NCI-H1092 treated with DMSO at 0.1 percent for 48 hours (cell line): ENCODE data around the gene SHB.

Experiments used
- DNase-seq: peaks from one replicate; lab custom pipeline; 2025; lab: John Stamatoyannopoulos, UW

The SHB gene, protein sequence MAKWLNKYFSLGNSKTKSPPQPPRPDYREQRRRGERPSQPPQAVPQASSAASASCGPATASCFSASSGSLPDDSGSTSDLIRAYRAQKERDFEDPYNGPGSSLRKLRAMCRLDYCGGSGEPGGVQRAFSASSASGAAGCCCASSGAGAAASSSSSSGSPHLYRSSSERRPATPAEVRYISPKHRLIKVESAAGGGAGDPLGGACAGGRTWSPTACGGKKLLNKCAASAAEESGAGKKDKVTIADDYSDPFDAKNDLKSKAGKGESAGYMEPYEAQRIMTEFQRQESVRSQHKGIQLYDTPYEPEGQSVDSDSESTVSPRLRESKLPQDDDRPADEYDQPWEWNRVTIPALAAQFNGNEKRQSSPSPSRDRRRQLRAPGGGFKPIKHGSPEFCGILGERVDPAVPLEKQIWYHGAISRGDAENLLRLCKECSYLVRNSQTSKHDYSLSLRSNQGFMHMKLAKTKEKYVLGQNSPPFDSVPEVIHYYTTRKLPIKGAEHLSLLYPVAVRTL

DNA sequence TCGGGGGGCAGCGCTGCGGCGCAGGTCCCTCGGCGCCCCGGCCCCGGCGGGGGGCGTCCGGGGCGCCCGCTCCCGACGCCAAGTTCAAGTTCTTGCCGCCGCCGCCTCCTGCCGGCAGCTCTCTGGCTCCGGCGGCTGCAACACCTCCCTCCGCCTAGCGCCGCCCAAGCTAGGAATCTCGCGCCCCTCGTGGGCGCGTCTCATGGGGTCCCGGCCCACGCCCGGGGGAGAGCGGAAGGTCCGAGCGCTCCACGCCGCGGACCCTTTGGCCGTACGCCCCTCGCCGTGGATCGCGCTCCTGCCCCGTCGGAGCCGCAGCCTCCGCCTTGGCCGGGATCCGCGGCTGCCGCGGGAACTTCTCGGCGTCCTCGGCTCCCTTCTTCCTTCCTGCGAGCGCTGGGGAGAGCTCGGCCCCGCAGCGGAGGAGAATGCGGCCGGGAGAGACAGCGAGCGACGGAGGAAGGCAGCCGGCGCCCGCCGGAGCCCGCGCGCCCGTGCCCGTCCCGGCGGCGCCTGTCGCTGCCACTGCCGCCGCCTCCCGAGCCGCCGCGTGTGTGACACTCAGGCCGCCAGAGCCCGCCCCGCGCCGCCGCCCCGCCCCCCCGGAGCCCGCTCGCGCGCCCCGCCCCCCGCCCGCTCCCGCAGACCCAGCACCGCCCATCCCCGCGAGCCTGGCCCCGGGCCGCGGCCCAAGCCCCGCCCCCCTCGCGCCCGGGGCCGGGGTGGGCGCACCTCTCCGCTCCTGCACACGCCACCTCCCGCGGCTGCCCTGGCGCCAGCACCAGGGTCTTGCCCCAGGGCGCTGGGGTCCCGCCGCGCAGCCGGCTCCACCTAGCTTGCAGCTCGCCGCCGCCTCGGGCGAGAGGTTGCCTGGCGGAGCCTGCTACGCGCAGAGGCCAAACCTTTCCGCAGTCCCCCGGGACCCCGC lies at the start of gene SHB:
Gene SHB, minus strand, starts transcription at position 527 of the 928 bp plus-strand sequence. CDS start 582 bp downstream, outside the sequence.
- DNase-seq, result peak; percentile 91

DNA sequence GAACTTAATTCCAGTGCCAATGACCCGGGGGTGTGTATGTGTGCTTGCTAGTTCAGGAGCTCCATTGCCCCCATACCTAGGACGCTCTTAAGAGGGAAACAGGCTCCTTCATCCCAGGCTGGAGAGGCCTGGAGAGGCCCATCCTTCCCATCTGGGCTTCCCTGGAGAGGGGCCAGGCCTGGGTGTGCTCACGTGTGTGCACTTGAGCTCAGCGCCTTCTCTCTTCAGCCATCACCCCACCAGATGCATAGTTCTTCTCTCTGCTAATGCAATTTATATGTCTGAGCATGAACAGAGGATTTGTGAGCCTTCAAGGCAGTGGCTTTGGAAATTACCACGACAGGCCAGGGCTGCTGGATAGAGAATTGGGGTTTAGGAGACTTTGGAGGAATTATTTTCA lies 48.6 kb upstream of the SHB start:
- peak; percentile 74 for DNase-seq

DNA sequence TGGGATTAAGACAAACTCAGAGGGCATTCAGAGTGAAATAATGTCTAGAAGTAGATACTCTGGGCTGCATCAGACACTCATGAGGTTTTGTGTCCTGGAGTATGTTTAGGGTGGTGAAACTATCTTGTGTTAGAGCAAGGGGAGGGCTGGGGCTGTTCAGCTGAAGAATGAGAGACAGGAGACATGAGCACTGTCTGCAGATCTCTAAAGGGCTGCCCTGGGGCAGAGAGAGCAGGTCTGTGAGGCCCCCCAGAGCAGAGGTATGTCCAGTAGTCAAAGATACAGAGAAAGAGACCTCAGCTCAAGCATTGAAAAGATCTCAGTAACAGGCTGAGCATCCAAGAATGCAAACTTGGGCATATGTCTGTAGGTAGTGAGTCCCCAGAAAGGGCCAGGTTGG lies 45.9 kb upstream of the SHB start:
- no peak for DNase-seq

DNA sequence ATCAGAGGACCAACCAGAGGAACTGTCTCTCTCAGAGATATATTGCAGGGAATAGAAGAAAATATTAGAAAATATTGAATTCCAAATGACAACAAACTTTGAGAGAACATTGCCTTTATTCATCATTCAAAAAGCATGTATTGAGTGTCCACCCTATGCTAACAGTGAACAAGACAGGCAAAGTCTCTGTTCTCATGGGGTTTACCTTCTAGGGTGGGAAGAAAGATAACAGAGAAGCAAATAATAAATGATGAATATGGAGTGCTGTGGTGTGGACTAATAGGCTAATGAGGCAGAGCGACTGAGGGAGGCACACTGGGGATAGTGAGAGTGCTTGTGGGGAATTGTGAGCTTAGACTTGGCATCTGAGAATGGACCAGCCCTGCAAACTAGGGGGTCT lies 43.4 kb upstream of the SHB start:
- no peak for DNase-seq

DNA sequence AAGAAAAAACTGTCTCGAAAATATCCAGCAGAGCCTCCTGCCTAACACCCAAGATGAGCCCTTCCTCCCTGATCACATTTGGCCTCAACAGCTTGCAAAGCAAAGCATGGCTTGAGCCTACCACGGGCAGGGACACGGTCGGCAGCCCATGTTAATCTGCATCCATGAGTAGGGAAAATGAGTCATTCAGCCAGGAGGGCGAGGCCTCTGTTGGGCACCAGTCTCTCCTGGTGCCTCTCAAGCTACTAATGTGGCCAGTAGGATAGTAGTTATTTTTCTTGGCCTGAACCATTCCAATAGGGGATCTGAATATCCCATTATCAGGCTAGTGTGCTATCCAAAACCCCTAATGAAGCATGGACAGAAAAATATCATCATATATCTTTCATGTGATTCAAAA lies 43.0 kb upstream of the SHB start:
- no peak for DNase-seq

DNA sequence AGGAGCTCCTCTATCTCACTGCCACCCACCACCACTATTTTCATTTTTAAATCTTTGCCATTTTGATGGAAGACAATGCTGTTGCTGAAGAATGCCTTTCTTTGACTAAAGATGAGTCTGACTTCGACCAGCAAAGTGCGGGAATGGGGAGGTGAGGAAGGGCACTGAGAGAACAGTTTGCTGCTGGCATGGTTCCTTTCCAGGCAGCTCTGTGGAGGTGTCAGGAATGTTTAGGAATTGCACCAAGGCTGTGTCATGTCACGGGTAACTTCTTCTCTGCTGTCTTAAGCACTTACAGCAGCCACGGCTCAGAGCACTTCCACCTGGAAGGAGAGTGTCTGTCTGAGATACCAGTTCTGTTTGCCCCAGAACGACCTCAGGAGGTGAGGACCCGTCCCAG lies 41.4 kb upstream of the SHB start:
- DNase-seq, result no peak

DNA sequence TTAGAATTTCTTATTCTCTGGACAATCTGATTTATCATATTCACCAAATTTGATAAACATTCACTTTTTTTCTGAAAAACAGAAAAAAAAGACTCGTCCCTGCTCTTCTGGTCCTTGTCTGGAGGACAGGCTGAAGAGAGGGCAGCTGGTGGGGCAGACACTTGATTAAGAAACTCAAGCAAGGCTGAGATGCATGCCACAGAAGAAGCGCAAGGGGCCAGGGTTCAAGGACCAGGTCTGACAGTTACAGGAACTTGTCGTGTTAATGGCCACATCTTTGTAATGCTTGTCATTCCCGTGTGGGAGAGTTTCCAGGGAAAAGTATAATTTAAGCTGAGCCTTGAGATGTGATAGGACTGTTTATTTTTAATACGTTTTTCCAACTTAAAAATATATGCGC lies 40.6 kb upstream of the SHB start:
- no peak for DNase-seq

DNA sequence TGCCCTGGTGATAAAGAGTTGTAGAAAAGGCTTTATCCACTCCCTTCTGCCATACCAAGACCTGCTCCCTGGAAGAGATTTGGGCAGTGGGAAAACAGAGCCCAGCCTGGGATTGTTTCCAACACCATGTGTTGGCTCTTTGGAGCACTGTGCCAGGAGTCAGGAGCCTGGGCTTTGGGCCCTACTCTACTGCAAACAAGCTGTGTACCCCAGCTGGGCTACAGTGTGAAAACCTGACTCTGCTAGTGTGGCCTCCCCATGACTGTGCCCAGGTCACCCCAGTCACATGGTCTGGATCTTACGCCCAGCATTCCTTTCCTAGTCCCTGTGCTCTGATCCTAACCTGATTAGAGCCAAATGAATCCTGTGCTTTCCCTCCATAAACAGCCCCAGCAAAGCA lies 39.3 kb upstream of the SHB start:
- DNase-seq, result no peak

DNA sequence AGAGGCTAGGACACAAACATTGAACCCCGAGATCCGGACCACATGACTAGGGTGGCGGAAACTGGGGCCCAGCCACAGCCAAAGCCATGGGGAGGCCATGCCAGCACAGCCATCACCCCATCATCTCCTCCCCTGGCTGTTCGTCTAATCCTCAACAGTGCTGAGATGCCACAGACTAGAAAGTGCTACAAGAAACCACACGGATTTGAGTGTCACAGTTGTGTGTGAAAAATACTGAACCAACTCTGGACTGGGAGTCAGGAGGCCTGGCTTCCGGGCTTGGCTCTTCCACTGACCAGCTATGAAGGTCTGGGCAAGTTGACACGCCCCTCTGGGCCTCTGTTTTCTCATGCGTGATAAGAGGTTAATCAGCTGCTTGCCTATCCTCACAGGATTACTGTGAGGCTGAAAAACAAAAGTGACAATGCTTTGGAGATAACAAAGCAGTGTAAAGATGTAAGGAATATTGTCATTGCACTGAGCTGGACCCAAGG lies 38.8 kb upstream of the SHB start:
- no peak for DNase-seq

DNA sequence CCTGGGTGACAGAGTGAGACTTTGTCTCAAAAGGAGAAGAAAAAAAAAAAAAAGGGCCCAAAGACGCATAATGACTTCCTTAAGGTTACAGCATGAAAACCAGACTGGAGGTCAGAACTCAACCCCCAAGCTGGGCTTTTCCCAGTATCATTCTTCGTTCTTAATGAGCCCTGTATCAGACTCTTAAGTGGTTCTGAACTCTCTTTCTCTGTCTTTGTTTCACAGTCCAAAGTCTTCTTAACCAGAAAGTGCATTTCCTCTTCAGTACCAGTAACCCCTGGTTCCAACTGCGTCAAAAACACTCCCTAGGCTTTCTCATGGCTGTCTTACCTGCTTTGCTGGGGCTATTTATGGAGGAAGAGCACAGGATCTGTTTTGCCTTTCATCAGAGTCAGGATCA lies 38.4 kb upstream of the SHB start:
- no peak for DNase-seq

DNA sequence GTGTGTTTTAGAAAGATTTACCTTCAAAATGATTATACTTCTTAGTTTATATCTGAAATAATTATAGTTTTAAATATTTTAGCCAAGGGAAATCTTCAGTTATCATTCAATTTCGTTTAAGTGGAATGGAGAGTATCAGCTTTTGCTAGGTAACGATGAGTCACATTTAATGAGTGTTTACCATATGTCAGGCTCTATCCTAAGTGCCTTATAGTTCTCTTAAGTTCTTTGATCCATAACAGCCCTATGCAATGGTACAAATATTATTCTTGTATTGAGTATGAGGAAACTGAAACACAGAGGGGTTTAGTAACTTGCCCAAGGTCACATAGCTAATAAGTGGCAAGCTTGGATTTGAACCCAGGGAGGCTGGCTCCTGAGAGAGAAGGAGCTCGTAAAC lies 37.5 kb upstream of the SHB start:
- no peak for DNase-seq

DNA sequence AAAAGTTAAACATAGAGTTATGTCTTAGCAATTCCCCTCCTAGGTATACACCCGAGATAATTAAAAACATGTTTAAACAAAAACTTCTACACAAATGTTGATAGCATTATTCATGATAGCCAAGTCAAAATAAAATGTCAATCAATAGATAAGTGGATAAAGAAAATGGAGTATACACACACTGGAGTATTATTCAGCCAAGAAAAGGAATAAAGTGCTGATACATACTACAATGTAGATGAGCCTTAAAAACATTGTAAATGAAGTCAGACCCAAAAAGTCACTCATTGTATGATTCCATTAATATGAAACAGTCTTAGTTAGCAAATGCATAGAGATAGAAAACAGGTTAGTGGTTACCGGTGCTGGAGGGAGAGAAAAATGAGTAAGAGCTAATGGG lies 34.3 kb upstream of the SHB start:
- DNase-seq, result no peak

DNA sequence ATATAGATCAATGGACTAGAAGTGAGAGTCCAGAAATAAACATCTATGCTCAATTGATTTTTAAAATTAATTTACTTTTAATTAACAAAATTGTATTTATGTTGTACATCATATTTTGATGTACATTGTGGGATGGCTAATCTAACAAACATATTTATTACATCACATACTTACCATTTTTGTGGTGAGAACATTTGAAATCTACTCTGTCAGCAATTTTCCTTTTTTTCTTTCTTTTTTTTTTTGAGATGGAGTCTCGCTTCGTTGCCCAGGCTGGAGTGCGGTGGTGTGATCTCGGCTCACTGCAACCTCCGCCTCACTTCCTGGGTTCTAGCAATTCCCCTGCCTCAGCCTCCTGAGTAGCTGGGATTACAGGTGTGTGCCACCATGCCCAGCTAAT lies 32.4 kb upstream of the SHB start:
- no peak for DNase-seq

DNA sequence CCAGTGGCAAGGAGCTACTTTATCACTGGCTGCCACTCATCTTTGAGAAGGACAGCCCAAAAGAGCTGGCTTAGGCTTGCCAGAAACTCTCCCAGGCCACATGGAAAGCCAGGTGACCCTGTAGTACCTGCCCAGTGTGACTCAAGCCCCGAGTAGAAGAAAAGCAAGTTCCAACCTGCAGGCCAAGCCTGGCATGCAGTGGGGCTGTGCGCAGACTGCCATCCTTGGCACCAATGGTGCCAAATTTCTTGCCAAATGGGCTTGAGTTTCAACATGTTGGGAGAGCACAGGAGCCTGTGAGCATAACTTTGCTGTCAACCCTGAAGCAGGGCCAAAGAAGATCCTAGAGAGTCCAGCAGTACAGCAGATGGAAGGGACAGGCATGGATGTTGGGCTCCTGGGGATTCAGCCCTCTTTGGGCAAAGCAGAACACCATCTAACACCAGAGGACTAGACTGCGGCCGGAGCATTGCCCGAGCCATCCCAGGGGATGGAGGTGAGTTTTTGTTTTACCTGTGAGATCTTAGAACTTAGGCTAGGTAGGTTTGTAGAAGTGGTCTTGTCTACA lies 27.3 kb upstream of the SHB start:
- DNase-seq, result no peak

DNA sequence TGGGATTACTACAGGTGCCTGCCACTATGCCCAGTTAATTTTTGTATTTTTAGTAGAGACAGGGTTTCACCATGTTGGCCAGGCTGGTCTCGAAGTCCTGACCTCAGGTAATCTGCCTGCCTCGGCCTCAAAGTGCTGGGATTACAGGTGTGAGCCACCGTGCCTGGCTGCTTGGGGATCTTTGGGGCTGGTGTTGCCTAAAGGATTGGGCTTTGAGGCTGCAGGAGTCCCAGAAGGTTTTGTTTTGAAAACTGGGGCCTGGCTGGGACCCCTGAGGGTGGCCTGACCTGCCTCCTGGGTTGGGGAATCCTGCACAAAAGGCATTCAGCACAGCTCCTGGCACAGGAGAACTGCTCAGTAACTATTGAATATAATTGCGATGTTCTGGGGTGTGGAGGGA lies 25.1 kb upstream of the SHB start:
- DNase-seq, result no peak

DNA sequence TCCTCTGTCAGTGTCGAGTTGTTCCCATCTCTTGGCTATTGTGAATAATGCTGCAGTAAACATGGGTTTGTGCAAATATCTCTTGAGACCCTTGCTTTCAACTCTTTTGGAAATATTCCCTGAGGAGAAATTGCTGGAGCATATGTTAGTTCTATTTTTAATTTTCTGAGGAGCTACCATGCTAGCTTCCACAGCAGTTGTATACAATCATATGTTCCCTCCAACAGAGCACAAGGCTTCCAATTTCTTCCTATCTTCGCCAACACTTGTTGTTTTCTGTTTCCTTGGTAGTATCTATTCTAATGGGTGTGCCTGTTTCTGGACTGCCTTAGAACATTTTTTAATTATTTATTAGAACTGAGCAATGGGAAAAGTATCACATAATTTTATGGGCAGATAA lies 23.6 kb upstream of the SHB start:
- no peak for DNase-seq

DNA sequence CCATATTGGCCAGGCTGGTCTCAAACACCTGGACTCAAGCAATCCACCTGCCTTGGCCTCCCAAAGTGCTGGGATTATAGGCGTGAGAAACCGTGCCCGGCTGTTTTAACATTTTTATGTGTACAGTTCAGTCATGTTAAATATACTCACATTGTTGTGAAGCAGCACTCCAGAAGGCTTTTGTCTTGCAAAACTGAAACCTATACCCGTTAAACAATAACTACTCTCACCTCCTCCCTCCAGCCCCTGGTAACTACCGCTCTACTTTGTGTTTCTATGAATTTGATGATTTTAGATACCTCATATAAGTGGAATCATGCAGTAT lies 23.1 kb upstream of the SHB start:
- no peak for DNase-seq

DNA sequence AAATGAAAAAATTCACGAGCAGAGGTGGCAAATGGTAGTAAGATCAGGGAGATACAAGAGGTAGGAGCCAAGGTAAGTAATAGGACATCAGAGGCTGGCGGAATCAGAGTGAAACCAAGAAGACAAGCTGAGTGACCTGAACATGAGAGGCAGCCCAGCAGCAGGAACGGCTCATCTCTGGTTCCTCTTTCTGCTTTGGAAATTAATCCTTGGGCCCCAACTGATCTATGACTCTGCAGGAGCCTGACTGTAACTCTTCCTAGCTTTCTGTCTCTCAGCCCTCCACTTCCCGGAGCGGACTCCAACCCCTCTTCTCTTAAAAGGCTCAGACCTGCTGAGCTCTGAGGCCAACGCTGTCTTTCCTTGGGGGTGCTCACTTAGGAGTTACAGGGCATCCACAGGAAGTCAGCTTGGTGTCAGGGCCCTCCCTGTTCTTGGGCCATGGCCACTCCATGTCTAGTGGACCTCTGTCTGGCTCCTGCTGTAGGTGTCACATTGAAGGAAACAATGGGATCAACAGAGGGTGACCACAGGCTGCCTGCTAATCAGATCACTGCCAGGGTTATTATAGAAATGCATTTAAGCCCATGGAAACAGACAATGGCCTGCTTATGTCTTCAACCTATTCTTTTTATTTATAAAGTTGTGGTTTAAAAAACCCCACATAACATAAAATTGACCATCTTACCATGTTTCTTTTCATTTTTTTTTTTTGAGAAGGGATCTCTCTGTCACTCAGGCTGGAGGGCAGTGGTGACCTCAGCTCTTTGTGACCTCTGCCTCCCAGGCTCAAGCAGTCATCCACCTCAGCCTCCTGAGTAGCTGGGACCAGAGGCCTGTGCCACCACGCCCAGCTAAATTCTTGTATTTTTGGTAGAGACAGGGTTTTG lies 22.5 kb upstream of the SHB start:
- DNase-seq, result peak; percentile 49

DNA sequence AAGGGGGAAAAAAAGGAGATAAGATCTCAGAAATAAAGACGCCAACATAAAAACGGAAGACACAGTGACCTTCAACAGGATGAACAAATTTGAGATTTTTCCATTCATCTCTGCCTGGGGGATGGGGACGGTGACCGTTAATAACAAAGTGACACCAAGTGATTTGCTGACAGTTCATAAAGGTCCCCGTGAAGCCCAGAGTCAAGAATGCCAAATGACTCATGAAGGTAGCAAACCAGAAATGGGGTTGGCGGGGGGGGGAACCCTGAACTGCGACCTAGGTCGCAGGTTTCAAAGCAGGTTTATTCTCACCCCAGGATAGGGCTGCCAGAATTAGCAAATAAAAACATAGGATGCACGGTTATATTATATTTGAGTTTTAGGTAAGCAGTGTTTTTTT lies 21.1 kb upstream of the SHB start:
- DNase-seq, result no peak

DNA sequence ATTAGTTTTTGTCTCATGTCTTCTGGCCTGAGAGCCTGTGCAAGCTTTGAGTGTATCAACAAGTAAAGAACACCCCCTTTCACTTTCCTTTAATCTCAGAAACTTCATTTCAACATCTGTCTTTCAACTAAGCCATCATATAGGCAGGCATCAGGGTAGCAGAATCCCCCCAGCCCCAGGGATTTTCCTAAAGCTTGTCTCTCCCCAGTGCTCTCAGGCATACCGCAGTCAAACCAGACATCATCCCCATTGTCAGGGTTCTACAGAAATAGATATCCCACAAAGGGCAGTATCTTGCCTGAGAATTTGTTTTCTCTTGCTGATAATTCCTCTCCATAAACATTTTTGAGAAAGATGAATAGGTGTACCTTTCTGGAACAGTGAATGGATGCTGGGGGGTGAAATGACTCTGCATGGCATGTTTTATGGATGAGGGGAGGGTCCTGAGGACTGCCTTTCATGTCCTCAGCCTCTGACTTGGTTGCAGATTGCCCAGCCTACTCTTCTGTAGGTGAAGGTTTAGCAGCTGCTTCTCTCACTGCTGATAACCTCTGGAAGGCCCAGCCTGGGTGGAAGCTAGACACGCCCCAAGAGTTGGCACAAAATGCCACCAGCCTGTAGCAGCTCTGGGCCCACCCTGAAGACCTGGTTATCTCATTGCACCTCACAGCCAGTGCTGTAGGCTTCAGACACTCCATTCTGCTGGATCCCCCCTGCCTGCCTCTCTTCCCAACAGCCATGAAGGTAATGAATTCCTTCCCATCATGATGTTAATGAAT lies 20.5 kb upstream of the SHB start:
- DNase-seq, result no peak
